ENCODE measurements around the gene COL10A1.

Gene COL10A1

DNA sequence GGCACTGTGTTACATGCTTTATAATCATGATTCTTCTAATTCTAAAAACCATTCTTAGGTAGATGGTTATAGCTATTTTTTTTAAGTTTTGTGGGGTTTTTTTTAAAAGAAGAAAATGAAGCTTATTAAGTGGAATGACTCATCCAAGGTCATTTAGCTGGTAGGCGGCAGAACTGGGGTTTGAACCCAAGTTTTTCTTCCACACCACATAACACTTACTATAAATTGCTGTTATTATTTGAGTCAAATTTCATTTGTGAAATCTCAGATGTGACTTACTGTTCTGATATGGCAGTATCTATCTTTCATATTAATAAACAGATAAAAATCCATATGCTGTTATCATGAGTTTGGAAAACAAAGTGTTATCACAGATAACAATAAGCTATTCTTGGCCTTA lies 10.4 kb upstream of the COL10A1 start:
- TF ChIP-seq, protein P1, sequence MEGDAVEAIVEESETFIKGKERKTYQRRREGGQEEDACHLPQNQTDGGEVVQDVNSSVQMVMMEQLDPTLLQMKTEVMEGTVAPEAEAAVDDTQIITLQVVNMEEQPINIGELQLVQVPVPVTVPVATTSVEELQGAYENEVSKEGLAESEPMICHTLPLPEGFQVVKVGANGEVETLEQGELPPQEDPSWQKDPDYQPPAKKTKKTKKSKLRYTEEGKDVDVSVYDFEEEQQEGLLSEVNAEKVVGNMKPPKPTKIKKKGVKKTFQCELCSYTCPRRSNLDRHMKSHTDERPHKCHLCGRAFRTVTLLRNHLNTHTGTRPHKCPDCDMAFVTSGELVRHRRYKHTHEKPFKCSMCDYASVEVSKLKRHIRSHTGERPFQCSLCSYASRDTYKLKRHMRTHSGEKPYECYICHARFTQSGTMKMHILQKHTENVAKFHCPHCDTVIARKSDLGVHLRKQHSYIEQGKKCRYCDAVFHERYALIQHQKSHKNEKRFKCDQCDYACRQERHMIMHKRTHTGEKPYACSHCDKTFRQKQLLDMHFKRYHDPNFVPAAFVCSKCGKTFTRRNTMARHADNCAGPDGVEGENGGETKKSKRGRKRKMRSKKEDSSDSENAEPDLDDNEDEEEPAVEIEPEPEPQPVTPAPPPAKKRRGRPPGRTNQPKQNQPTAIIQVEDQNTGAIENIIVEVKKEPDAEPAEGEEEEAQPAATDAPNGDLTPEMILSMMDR (IDR thresholded peaks at IDR 0.05; ENCODE audit: control insufficient read depth, insufficient read depth, low read depth, low read length, missing control alignments): no peak
- H3K4me3 ChIP-seq (ENCODE audit: control insufficient read depth, low read depth, low read length): no peak overlapping the region
- DNase-seq (ENCODE audit: low read depth): no peak

DNA sequence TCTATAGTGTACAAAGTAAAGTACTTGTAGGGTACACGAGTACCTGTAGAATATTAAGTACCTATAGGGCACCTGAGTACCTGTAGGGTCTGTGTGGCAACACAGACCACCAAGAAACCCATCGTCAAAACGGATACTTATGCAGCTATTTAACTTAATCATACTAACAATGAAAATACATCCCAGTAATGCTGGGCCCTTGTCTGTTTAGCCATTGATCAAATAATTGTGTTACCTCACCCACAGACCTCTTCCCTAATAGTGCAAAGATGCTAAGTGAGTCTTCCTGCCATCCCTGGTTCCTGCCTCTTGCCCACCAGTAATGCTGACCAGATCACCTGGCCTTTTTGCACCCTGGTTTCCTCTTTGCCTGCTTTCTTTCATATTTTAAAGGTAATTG lies 7.5 kb upstream of the COL10A1 start:
- TF ChIP-seq, protein P1 (IDR thresholded peaks at IDR 0.05; ENCODE audit: control insufficient read depth, insufficient read depth, low read depth, low read length, missing control alignments): no peak
- H3K4me3 ChIP-seq (ENCODE audit: control insufficient read depth, low read depth, low read length): no peak overlapping the region
- no peak for DNase-seq (ENCODE audit: low read depth)

DNA sequence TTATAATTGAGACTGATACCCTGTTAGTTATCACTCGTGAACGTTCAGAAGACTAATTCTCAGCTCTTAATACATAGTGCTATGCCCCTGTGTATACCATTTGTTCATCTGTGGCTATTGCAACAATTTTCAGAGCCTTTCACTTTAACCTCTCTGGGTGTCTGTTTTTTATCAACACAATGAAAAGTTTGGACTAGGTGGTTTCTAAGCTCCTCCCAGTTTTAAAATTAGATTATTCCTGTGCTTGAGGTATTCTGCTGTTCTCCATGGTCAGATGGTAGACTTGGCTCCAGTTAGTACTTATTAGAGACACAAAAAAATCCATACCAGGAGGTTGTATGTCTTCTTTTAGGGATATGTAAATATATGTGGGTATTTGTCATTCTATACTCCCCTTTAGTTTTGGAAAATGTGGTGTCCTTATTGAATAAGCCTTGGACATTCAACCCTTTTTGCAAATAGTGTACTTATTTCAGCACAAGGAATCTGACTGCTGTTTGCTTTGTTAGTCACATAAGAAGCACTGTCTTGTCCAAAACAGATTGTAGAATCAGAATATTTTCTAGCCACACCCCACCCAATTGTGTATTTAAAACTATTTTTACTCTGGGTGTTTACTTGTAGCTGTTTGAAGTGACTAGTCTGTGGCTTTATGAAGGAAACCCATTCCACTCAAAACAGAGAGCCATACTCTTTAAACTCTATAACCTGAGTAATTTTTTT lies 2.0 kb upstream of the COL10A1 start:
- DNase-seq (ENCODE audit: low read depth): no peak
- TF ChIP-seq, protein P1 (IDR thresholded peaks at IDR 0.05; ENCODE audit: control insufficient read depth, insufficient read depth, low read depth, low read length, missing control alignments): no peak
- H3K4me3 ChIP-seq (ENCODE audit: control insufficient read depth, low read depth, low read length): no peak overlapping the region

DNA sequence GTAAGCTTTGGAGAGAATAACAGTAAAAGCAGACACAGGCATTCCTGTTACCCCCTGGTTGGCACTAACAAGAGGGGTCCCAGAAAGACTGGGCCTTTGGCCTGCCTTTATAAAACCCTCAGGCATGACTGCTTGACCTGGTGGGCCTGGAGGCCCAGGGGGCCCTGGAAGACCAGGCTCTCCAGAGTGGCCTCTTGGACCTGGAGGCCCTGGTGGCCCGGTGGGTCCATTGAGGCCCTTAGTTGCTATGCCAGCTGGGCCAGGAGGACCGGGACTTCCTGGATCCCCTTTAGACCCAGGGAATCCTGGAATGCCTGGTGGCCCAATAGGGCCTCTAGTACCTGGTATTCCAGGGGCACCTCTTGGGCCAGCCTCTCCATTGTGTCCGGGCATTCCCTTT lies 5.5 kb downstream of the COL10A1 start:
- DNase-seq (ENCODE audit: low read depth): no peak
- TF ChIP-seq, protein P1 (IDR thresholded peaks at IDR 0.05; ENCODE audit: control insufficient read depth, insufficient read depth, low read depth, low read length, missing control alignments): no peak
- no peak overlapping the region for H3K4me3 ChIP-seq (ENCODE audit: control insufficient read depth, low read depth, low read length)

- TF ChIP-seq, protein P1 (IDR thresholded peaks at IDR 0.05; ENCODE audit: control insufficient read depth, insufficient read depth, low read depth, low read length, missing control alignments): no peak
- no peak overlapping the region for H3K4me3 ChIP-seq (ENCODE audit: control insufficient read depth, low read depth, low read length)
- DNase-seq (ENCODE audit: low read depth): no peak
Measured at GRCh38 chr6:116118608-116119007, 7.3 kb downstream of the COL10A1 start.

DNA sequence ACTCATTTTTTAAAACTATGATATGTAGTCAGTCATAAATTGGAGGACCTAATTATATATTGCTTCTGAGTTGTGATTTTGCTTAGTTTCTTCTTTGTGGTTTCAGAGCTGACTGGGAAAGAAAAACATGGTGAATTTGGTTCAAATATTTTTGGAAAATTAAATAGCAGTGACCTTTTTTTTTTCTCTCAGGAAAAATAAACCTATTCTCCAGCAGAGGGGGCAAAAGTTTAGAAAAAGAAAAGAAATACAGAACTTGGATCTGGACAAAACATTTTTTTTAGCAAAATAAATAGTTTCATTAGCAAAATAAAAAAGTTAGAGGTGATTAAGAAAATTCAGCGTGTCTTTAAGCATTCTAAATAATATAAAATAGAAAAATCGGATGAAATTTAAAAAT lies 10.2 kb downstream of the COL10A1 start:
- TF ChIP-seq, protein P1 (IDR thresholded peaks at IDR 0.05; ENCODE audit: control insufficient read depth, insufficient read depth, low read depth, low read length, missing control alignments): peak; percentile 29
- DNase-seq (ENCODE audit: low read depth): no peak
- H3K4me3 ChIP-seq (ENCODE audit: control insufficient read depth, low read depth, low read length): no peak overlapping the region

All from AG09309 (cell line).